H1 (cell line): Measurements from ENCODE around the gene RTN4. TPM values are rescaled to one million over a fixed set of nuclear protein-coding genes. Genes with fewer than 3 reads are reported as not detected.

Experiments
- CTCF ChIA-PET: fragments of 300-600 bp; sonication (Branson Sonifier 250); formaldehyde crosslinking; loops from one replicate; lab custom pipeline; 2021; ENCODE audit not compliant: partially characterized antibody; lab: Charles Lee
- POLR2A ChIA-PET: fragments of 300-600 bp; sonication (Branson Sonifier 250); formaldehyde crosslinking; loops from one replicate; lab custom pipeline; 2021; ENCODE audit warnings: inconsistent platforms; ENCODE audit not compliant: partially characterized antibody; lab: Charles Lee
- DNase-seq, 2 experiments: peaks; one replicate each; pipeline versions ENCODE4 v3.0.0 to v3.0.0-alpha.2; 2010 to 2022; ENCODE audit warnings: low spot score in 2 of 2, low read depth in 1 of 2, mixed read lengths in 1 of 2
- FAIRE-seq: peaks from 2 replicates; lab custom pipeline; 2011; peaks lifted over from hg19 to GRCh38; lab: Jason Lieb, UNC
- H2AFZ ChIP-seq: 2 replicates; pipeline ENCODE4 v1.8.1; 2012; ENCODE audit warnings: low read length, inconsistent platforms
- H2AK5ac ChIP-seq: 2 replicates; pipeline ENCODE4 v1.6.1; 2013; ENCODE audit warnings: low read depth, low read length
- H2BK120ac ChIP-seq: replicated peaks from 2 replicates; pipeline ENCODE3; 2013; ENCODE audit warnings: low read depth, low read length, inconsistent platforms
- H2BK12ac ChIP-seq: 2 replicates; pipeline ENCODE4 v1.6.1; 2013; ENCODE audit warnings: low read depth, low read length
- H2BK15ac ChIP-seq: 2 replicates; pipeline ENCODE4 v1.6.1; 2013; ENCODE audit warnings: low read length
- H2BK20ac ChIP-seq: 2 replicates; pipeline ENCODE4 v1.6.1; 2013; ENCODE audit warnings: low read length
- H2BK5ac ChIP-seq: 2 replicates; pipeline ENCODE4 v1.6.1; 2013; ENCODE audit warnings: low read depth, low read length
- H3K14ac ChIP-seq: 2 replicates; pipeline ENCODE4 v1.6.1; 2013; ENCODE audit warnings: inconsistent platforms; ENCODE audit not compliant: insufficient read length
- H3K18ac ChIP-seq: 2 replicates; pipeline ENCODE4 v1.6.1; 2013; ENCODE audit warnings: low read length; ENCODE audit errors: extremely low read depth
- H3K23ac ChIP-seq: 2 replicates; pipeline ENCODE4 v1.6.1; 2013; ENCODE audit warnings: inconsistent platforms; ENCODE audit not compliant: insufficient read length
- H3K23me2 ChIP-seq: 2 replicates; pipeline ENCODE4 v1.6.1; 2013; ENCODE audit warnings: low read depth, low read length
- H3K27ac ChIP-seq: 2 replicates; pipeline ENCODE4 v1.6.1; 2011; ENCODE audit warnings: low read depth, low read length, inconsistent platforms
- H3K27me3 ChIP-seq, 4 experiments: replicated peaks in 1 of 4; 1 replicate in 1 of 4; 2 replicates in 3 of 4; pipeline versions ENCODE4 v1.6.1 to v1.8.1; 2011 to 2013; ENCODE audit warnings: low read length in 3 of 4, mild to moderate bottlenecking in 3 of 4, inconsistent platforms in 2 of 4, mixed read lengths in 2 of 4, moderate library complexity in 1 of 4; ENCODE audit not compliant: control insufficient read depth in 3 of 4, insufficient read depth in 3 of 4; ENCODE audit errors: extremely low read depth in 1 of 4
- H3K36me3 ChIP-seq, 4 experiments: 2 replicates each; pipeline versions ENCODE4 v1.6.1 to v1.8.1; 2011 to 2013; ENCODE audit warnings: mild to moderate bottlenecking in 4 of 4, low read length in 3 of 4, moderate library complexity in 2 of 4, control low read depth in 1 of 4, inconsistent platforms in 1 of 4; ENCODE audit not compliant: insufficient read depth in 4 of 4, control insufficient read depth in 2 of 4
- H3K4ac ChIP-seq: replicated peaks from 2 replicates; pipeline ENCODE3; 2013; ENCODE audit warnings: low read length, low read depth, mixed read lengths, inconsistent platforms; ENCODE audit not compliant: insufficient read length
- H3K4me1 ChIP-seq, 4 experiments: replicated peaks in 1 of 4; 1 replicate in 1 of 4; 2 replicates in 3 of 4; pipeline versions ENCODE4 v1.6.1 to v1.8.1; 2011 to 2013; ENCODE audit warnings: low read length in 3 of 4, inconsistent platforms in 2 of 4, mixed read lengths in 1 of 4; ENCODE audit not compliant: insufficient read depth in 4 of 4, control insufficient read depth in 3 of 4
- H3K4me2 ChIP-seq, 2 experiments: 2 replicates each; pipeline versions ENCODE4 v1.6.1 to v1.8.1; 2011 to 2013; ENCODE audit warnings: low read depth in 2 of 2, low read length in 2 of 2, control low read depth in 1 of 2, inconsistent platforms in 1 of 2, mild to moderate bottlenecking in 1 of 2; ENCODE audit not compliant: insufficient read depth in 1 of 2
- H3K4me3 ChIP-seq, 4 experiments: fragments of 200-600, 300-600 bp in 1 of 4; sonication (generic), shearing (Covaris generic), sonication (Bioruptor Twin) in 1 of 4; 2 replicates each; pipeline versions ENCODE4 v1.5.1 to v1.8.1; 2011 to 2016; ENCODE audit warnings: low read length in 4 of 4, low read depth in 3 of 4, control low read depth in 2 of 4, inconsistent platforms in 2 of 4, mild to moderate bottlenecking in 2 of 4, mixed read lengths in 1 of 4, moderate library complexity in 1 of 4; ENCODE audit not compliant: insufficient read depth in 2 of 4; ENCODE audit errors: extremely low read depth in 1 of 4
- H3K56ac ChIP-seq: replicated peaks from 2 replicates; pipeline ENCODE3; 2013; ENCODE audit warnings: low read depth, mild to moderate bottlenecking, mixed read lengths, low read length, inconsistent platforms; ENCODE audit not compliant: insufficient read length
- H3K79me1 ChIP-seq: 2 replicates; pipeline ENCODE4 v1.6.1; 2013; ENCODE audit warnings: low read depth, low read length, control low read depth
- H3K79me2 ChIP-seq, 2 experiments: 2 replicates each; pipeline versions ENCODE4 v1.6.1 to v1.8.1; 2012 to 2013; ENCODE audit warnings: low read length in 2 of 2, mild to moderate bottlenecking in 2 of 2, inconsistent platforms in 1 of 2; ENCODE audit not compliant: insufficient read depth in 2 of 2, control insufficient read depth in 1 of 2
- H3K9ac ChIP-seq, 4 experiments: replicated peaks in 1 of 4; 1 replicate in 1 of 4; 2 replicates in 3 of 4; pipeline versions ENCODE4 v1.6.1 to v1.8.1; 2011 to 2013; ENCODE audit warnings: low read depth in 3 of 4, low read length in 3 of 4, control low read depth in 2 of 4, mild to moderate bottlenecking in 2 of 4, moderate library complexity in 2 of 4, inconsistent platforms in 1 of 4; ENCODE audit errors: extremely low read depth in 1 of 4
- H3K9me3 ChIP-seq, 2 experiments: 2 replicates each; pipeline versions ENCODE4 v1.6.1 to v1.8.1; 2012 to 2013; ENCODE audit warnings: mild to moderate bottlenecking in 2 of 2, moderate library complexity in 2 of 2, control low read depth in 1 of 2, inconsistent platforms in 1 of 2, low read depth in 1 of 2, low read length in 1 of 2, mixed read lengths in 1 of 2; ENCODE audit not compliant: insufficient read depth in 2 of 2
- H4K20me1 ChIP-seq, 2 experiments: replicated peaks in 1 of 2; 2 replicates each; pipeline versions ENCODE3 to v1.8.1; 2011 to 2013; ENCODE audit warnings: inconsistent platforms in 2 of 2, low read length in 2 of 2, mild to moderate bottlenecking in 1 of 2; ENCODE audit not compliant: insufficient read depth in 2 of 2, control insufficient read depth in 1 of 2
- H4K5ac ChIP-seq: 2 replicates; pipeline ENCODE4 v1.6.1; 2013; ENCODE audit warnings: low read length, low read depth, mixed read lengths, inconsistent platforms; ENCODE audit not compliant: insufficient read length
- H4K8ac ChIP-seq: 2 replicates; pipeline ENCODE4 v1.8.0; 2013; ENCODE audit warnings: mild to moderate bottlenecking, moderate library complexity, low read length, inconsistent platforms; ENCODE audit not compliant: insufficient read depth; ENCODE audit errors: extremely low read depth
- H4K91ac ChIP-seq: replicated peaks from 2 replicates; pipeline ENCODE3; 2013; ENCODE audit warnings: low read length, mixed read lengths, inconsistent platforms; ENCODE audit not compliant: insufficient read length
- CHD2 ChIP-seq: IDR thresholded peaks from 2 replicates; pipeline ENCODE4 v1.6.1; 2012; ENCODE audit warnings: low read length, improper control_type of control experiment
- FOSL1 ChIP-seq: IDR thresholded peaks from 2 replicates; pipeline ENCODE4 v1.6.1; 2011; ENCODE audit warnings: mild to moderate bottlenecking, low read depth, low read length, moderate library complexity; ENCODE audit not compliant: insufficient read depth
- GABPA ChIP-seq: IDR thresholded peaks from 2 replicates; pipeline ENCODE4 v1.6.1; 2011; ENCODE audit warnings: mild to moderate bottlenecking, low read length, moderate library complexity, borderline replicate concordance; ENCODE audit not compliant: insufficient read depth
- GTF2F1 ChIP-seq: IDR thresholded peaks from 2 replicates; pipeline ENCODE4 v1.6.1; 2012; ENCODE audit warnings: low read depth, low read length, improper control_type of control experiment, borderline replicate concordance
- HDAC6 ChIP-seq: IDR thresholded peaks from one replicate; pipeline ENCODE4 v1.7.1; 2012; ENCODE audit warnings: low read depth, mild to moderate bottlenecking, inconsistent platforms, low read length, moderate library complexity
- RBBP5 ChIP-seq: IDR thresholded peaks from 2 replicates; pipeline ENCODE4 v1.7.1; 2012; ENCODE audit warnings: low read depth, mild to moderate bottlenecking, inconsistent platforms, low read length, moderate library complexity, borderline replicate concordance
- TBP ChIP-seq: IDR thresholded peaks from 2 replicates; pipeline ENCODE4 v1.6.1; 2011; ENCODE audit warnings: low read depth, low read length, improper control_type of control experiment
- TCF12 ChIP-seq: IDR thresholded peaks from 2 replicates; pipeline ENCODE4 v1.6.1; 2011; ENCODE audit warnings: low read depth, mild to moderate bottlenecking, low read length
- WGBS, 2 experiments: shearing (Covaris generic) in 1 of 2; methylation state at CpG; one replicate each; pipeline versions ENCODE4 v1.1.6 to v1.1.7; 2013 to 2015; ENCODE audit warnings: low lambda C conversion rate in 2 of 2, mixed read lengths in 2 of 2, inconsistent platforms in 1 of 2, low coverage in 1 of 2, missing lambda C conversion rate in 1 of 2; ENCODE audit not compliant: insufficient replicate concordance in 2 of 2, insufficient coverage in 1 of 2, insufficient read length in 1 of 2; ENCODE audit errors: extremely low coverage in 1 of 2, missing lambda C conversion rate in 1 of 2; 5-methylcytosine and 5-hydroxymethylcytosine counted together
- polyA plus RNA-seq, 7 experiments: library from polyadenylated mRNA; depleted of rRNA in 3 of 7; stranded (reverse) in 5 of 7; unstranded in 2 of 7; fragments of >200 nt in 5 of 7; fragments of 200-250 nt in 2 of 7; gene quantifications; 1 replicate in 5 of 7; 2 replicates in 1 of 7; 4 replicates in 1 of 7; pipeline versions ENCODE4 v1.2.1 to v1.2.3, GENCODE V29; 2011 to 2013; ENCODE audit warnings: missing spikeins in 2 of 7, mixed read lengths in 2 of 7
- total RNA-seq: library from RNA; stranded (reverse); fragmentation: NEBNext Ultra II Directional; extraction: Animal tissue kit (Norgen Biotek cat#: 25700); gene quantifications from 2 replicates; pipeline ENCODE4 v1.2.1, GENCODE V29; 2021
- TF ChIP-seq, protein P1 (sequence below), 3 experiments: IDR thresholded peaks; 1 replicate in 2 of 3; 2 replicates in 1 of 3; pipeline versions ENCODE4 v1.5.1 to v1.6.1; 2011; ENCODE audit warnings: low read length in 3 of 3, mild to moderate bottlenecking in 3 of 3, inconsistent platforms in 2 of 3, low read depth in 1 of 3, moderate library complexity in 1 of 3; ENCODE audit not compliant: insufficient read depth in 1 of 3; ENCODE audit errors: control extremely low read depth in 1 of 3
- TF ChIP-seq, protein P2 (sequence below): IDR thresholded peaks from 2 replicates; pipeline ENCODE4 v1.6.1; 2012; ENCODE audit warnings: low read length, inconsistent platforms

RTN4 gene
- total and polyA plus RNA-seq, 2 of the 8 experiments (the other 6 are each of a cell fraction or from before 2014, with no cell fraction given) = 179 to 242 TPM

DNA sequence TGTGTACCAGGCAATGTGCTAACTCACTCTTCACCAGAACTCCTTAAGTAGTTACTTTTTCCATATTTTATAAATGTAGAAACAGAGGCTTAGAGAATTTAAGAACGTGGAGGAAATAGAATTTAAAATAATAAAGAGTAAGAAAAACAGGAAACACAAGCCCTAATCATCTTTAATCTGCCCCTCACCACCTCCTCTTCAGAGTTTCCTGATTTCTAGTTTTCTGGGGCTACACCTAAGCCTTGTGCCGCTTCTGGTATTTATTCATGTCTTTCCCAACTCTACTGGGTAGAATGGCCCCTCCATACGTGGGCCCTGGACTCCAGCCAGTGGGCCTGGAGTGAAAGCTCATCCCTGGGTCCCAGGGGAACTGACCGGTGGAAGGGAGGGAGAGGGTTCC, 85.4 kb downstream of the RTN4 start:
- no peak overlapping the region for H3K23ac ChIP-seq
- ChIA-PET CTCF (interaction anchor here (0.8 kb wide), 2 partner anchors 10 to 12 kb away, joined by 3 read pairs; no protein-coding TSS in a partner anchor), POLR2A (interaction anchor here (0.8 kb wide), 1 partner anchor 9 kb away, joined by 3 read pairs; no protein-coding TSS in a partner anchor)
- no peak overlapping the region for H2BK15ac ChIP-seq
- H3K56ac ChIP-seq = no peak overlapping the region
- H2AK5ac ChIP-seq = no peak overlapping the region
- peaks cover 0 to 3% (median 1%) of the 10 kb centered on the region in 4 experiments; a peak in 2 of 7 replicates for H3K4me1 ChIP-seq
- no peak overlapping the region for H2BK120ac ChIP-seq
- DNase-seq = no peak
- H3K4me2 ChIP-seq = no peak overlapping the region
- FAIRE-seq = no peak
- no peaks in the 10 kb centered on the region for H4K20me1 ChIP-seq
- H2BK5ac ChIP-seq = no peak overlapping the region
- no peak overlapping the region for H3K4me3 ChIP-seq
- H3K9ac ChIP-seq = no peak overlapping the region
- H2BK12ac ChIP-seq = 0 out of 2 replicates have a peak overlapping the region, but pooled peaks have one; percentile 39
- no peak overlapping the region for H3K4ac ChIP-seq
- no peak overlapping the region for H3K14ac ChIP-seq
- no peaks in the 10 kb centered on the region for H3K27me3 ChIP-seq
- H4K5ac ChIP-seq = no peak overlapping the region
- no peak overlapping the region for H2AFZ ChIP-seq
- no peak overlapping the region for H2BK20ac ChIP-seq
- no peak overlapping the region for H4K91ac ChIP-seq
- no peak overlapping the region for H3K18ac ChIP-seq
- no peak overlapping the region for H4K8ac ChIP-seq
- no peak overlapping the region for H3K27ac ChIP-seq
- no peaks in the 10 kb centered on the region for H3K79me2 ChIP-seq
- no peaks in the 10 kb centered on the region for H3K23me2 ChIP-seq
- no peaks in the 10 kb centered on the region; the same call in 1 of the 2 replicates for H3K79me1 ChIP-seq
- WGBS, 2 experiments = 86% methylated on average over 4 of the region's 4 CpGs; no CpG with 5 or more reads in 1 of the 2 experiments
- no peaks in the 10 kb centered on the region for H3K9me3 ChIP-seq
- H3K36me3 ChIP-seq = no peaks in the 10 kb centered on the region
- TF ChIP-seq CHD2 = no peak
- TF ChIP-seq, protein P1, sequence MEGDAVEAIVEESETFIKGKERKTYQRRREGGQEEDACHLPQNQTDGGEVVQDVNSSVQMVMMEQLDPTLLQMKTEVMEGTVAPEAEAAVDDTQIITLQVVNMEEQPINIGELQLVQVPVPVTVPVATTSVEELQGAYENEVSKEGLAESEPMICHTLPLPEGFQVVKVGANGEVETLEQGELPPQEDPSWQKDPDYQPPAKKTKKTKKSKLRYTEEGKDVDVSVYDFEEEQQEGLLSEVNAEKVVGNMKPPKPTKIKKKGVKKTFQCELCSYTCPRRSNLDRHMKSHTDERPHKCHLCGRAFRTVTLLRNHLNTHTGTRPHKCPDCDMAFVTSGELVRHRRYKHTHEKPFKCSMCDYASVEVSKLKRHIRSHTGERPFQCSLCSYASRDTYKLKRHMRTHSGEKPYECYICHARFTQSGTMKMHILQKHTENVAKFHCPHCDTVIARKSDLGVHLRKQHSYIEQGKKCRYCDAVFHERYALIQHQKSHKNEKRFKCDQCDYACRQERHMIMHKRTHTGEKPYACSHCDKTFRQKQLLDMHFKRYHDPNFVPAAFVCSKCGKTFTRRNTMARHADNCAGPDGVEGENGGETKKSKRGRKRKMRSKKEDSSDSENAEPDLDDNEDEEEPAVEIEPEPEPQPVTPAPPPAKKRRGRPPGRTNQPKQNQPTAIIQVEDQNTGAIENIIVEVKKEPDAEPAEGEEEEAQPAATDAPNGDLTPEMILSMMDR (IDR thresholded peaks at IDR 0.05; ENCODE audit: control extremely low read depth in 1 of 3, insufficient read depth in 1 of 3, low read depth in 1 of 3, low read length in 3 of 3) = no peak
- no peak for TF ChIP-seq TCF12
- no peak for TF ChIP-seq FOSL1
- no peak for TF ChIP-seq HDAC6
- TF ChIP-seq, protein P2, sequence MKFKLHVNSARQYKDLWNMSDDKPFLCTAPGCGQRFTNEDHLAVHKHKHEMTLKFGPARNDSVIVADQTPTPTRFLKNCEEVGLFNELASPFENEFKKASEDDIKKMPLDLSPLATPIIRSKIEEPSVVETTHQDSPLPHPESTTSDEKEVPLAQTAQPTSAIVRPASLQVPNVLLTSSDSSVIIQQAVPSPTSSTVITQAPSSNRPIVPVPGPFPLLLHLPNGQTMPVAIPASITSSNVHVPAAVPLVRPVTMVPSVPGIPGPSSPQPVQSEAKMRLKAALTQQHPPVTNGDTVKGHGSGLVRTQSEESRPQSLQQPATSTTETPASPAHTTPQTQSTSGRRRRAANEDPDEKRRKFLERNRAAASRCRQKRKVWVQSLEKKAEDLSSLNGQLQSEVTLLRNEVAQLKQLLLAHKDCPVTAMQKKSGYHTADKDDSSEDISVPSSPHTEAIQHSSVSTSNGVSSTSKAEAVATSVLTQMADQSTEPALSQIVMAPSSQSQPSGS = no peak
- TF ChIP-seq GABPA = no peak
- TF ChIP-seq GTF2F1 = no peak
- TF ChIP-seq TBP = no peak
- no peak for TF ChIP-seq RBBP5
